ENCODE results near the gene PBX2.

GRCh38 chr6:32152769-32153563 lies 37.0 kb downstream of the PBX2 start:
- TF ChIP-seq CTCF (IDR thresholded peaks at IDR 0.05) = no peak
- TF ChIP-seq POLR2A (IDR thresholded peaks at IDR 0.05) = no peak

Data from prostate gland (tissue), 2 donors.